CD4-positive, CD25-positive, alpha-beta regulatory T cell (primary cell): ENCODE measurements around the gene TMEM40. TPM values are rescaled to one million over a fixed set of nuclear protein-coding genes. Genes with fewer than 3 reads are reported as not detected.
"Not testable (repeated sequence)": the region's sequence is repeated elsewhere in the genome, so short reads cannot be mapped to it uniquely, and the experiment has no call there.

Experiments used
- ATAC-seq, 2 donors: fragments of 150-1000 bp; cut with Tn5 transposase; one replicate each; pipeline ENCODE4 v1.10.0; 2021; ENCODE audit warnings: low read depth in 2 of 2, moderate number of reproducible peaks in 2 of 2, moderate library complexity in 1 of 2
- DNase-seq, 3 donors: peaks; one replicate each; pipeline versions ENCODE4 v3.0.0 to v3.0.0-alpha.2; 2012 to 2022; ENCODE audit warnings: mixed read lengths in 1 of 3
- H3K27ac ChIP-seq: one replicate; pipeline ENCODE4 v1.7.0; 2013; ENCODE audit warnings: mild to moderate bottlenecking, low read length; ENCODE audit not compliant: insufficient read depth, poor library complexity, severe bottlenecking
- H3K27me3 ChIP-seq: one replicate; pipeline ENCODE4 v1.7.0; 2013; ENCODE audit warnings: low read length; ENCODE audit not compliant: control insufficient read depth, insufficient read depth
- H3K36me3 ChIP-seq: one replicate; pipeline ENCODE4 v1.7.0; 2013; ENCODE audit warnings: mild to moderate bottlenecking, low read length, moderate library complexity; ENCODE audit not compliant: control insufficient read depth, insufficient read depth
- H3K4me1 ChIP-seq: 2 replicates; pipeline ENCODE4 v1.7.0; 2013; ENCODE audit warnings: mild to moderate bottlenecking, low read length; ENCODE audit not compliant: insufficient read depth, control insufficient read depth, poor library complexity, severe bottlenecking
- H3K4me3 ChIP-seq: one replicate; pipeline ENCODE4 v1.7.0; 2013; ENCODE audit warnings: low read depth, mild to moderate bottlenecking, low read length, moderate library complexity
- H3K9me3 ChIP-seq, 2 experiments: 1 replicate in 1 of 2; 2 replicates in 1 of 2; pipeline ENCODE4 v1.7.0; 2013; ENCODE audit warnings: low read length in 2 of 2, mild to moderate bottlenecking in 1 of 2, moderate library complexity in 1 of 2; ENCODE audit not compliant: control insufficient read depth in 2 of 2
- H3K27ac Mint-ChIP-seq, 3 donors: one replicate each; pipeline ENCODE4 v1.8.0; 2020 to 2022; ENCODE audit warnings: mild to moderate bottlenecking in 3 of 3, mixed read lengths in 3 of 3, moderate library complexity in 2 of 3
- H3K27me3 Mint-ChIP-seq: one replicate; pipeline ENCODE4 v1.8.0; 2022; ENCODE audit warnings: mild to moderate bottlenecking, mixed read lengths
- H3K36me3 Mint-ChIP-seq: one replicate; pipeline ENCODE4 v1.8.0; 2020; ENCODE audit warnings: mixed read lengths
- H3K4me1 Mint-ChIP-seq, 4 donors: one replicate each; pipeline ENCODE4 v1.8.0; 2020 to 2022; ENCODE audit warnings: mixed read lengths in 4 of 4, mild to moderate bottlenecking in 1 of 4
- H3K4me3 Mint-ChIP-seq, 4 donors: one replicate each; pipeline ENCODE4 v1.8.0; 2020 to 2022; ENCODE audit warnings: mild to moderate bottlenecking in 4 of 4, mixed read lengths in 4 of 4, moderate library complexity in 3 of 4
- H3K9me3 Mint-ChIP-seq, 7 donors: one replicate each; pipeline ENCODE4 v1.8.0; 2020 to 2022; ENCODE audit warnings: mixed read lengths in 7 of 7, mild to moderate bottlenecking in 3 of 7, moderate library complexity in 2 of 7
- polyA plus RNA-seq, 4 donors: library from polyadenylated mRNA; unstranded; fragments of 300-500 nt; fragmentation: Illumina TruSeq; gene quantifications; one replicate each; pipeline ENCODE4 v1.2.3, GENCODE V29; 2021
- total RNA-seq: library from RNA; stranded (reverse); gene quantifications from one replicate; pipeline ENCODE4 v1.2.3, GENCODE V29; 2022

TMEM40 gene
- total and polyA plus RNA-seq, 5 donors from 2014 or later, result 4.4 TPM; not detected in 4

GRCh38 chr3:12797892-12798558, 39.0 kb upstream of the TMEM40 start:
- Mint-ChIP-seq H3K27ac (peak overlapping the region in 2 of 3 donors; percentile 6 to 36), H3K4me1 (peaks cover 0 to 16% (median 3%) of the 10 kb centered on the region in 4 donors), H3K9me3 (no peaks in the 10 kb centered on the region), H3K36me3 (no peaks in the 10 kb centered on the region), H3K27me3 (peaks cover 42% of the 10 kb centered on the region), H3K4me3 (peak overlapping the region; percentile 16 to 70 (median 44))
- DNase-seq (no peak), ATAC-seq (no peak)
- Histone ChIP-seq H3K27ac (no peak overlapping the region), H3K9me3 (no peaks in the 10 kb centered on the region), H3K4me1 (no peaks in the 10 kb centered on the region), H3K27me3 (peaks cover 2% of the 10 kb centered on the region), H3K36me3 (no peaks in the 10 kb centered on the region), H3K4me3 (no peak overlapping the region)

- peak overlapping the region in 1 of 3 donors; percentile 36 for H3K27ac Mint-ChIP-seq
Observed at GRCh38 chr3:12797124-12797891, 38.2 kb upstream of the TMEM40 start.

GRCh38 chr3:12796171-12797123, 37.4 kb upstream of the TMEM40 start, which contains the start of gene CAND2:
TSS of gene CAND2 (plus strand) at chr3:12796680. CDS start at chr3:12796721, 41 bp downstream.
- peak in 2 of 3 donors; percentile 17 to 26 for DNase-seq
- Mint-ChIP-seq H3K27ac (peak within 1 kb of the TSS in 2 of 3 donors; percentile 87 to 91), H3K4me3 (peak within 1 kb of the TSS; percentile 68 to 87 (median 80)), H3K9me3 (no peaks in the 10 kb centered on the region), H3K27me3 (peaks cover 42% of the 10 kb centered on the region), H3K4me1 (peaks cover 0 to 16% (median 3%) of the 10 kb centered on the region in 4 donors), H3K36me3 (no peaks in the 10 kb centered on the region)
- Histone ChIP-seq H3K4me3 (no peak within 1 kb of the TSS), H3K27me3 (peaks cover 2% of the 10 kb centered on the region), H3K36me3 (no peaks in the 10 kb centered on the region), H3K9me3 (no peaks in the 10 kb centered on the region), H3K4me1 (no peaks in the 10 kb centered on the region), H3K27ac (peak within 1 kb of the TSS; percentile 23)
- peak; percentile 58 to 60 for ATAC-seq

More at GRCh38 chr3:12797124-12797891, 38.2 kb upstream of the TMEM40 start:
- Histone ChIP-seq H3K36me3 (no peaks in the 10 kb centered on the region), H3K27ac (peak overlapping the region; percentile 23), H3K4me3 (no peak overlapping the region), H3K27me3 (peaks cover 2% of the 10 kb centered on the region), H3K9me3 (no peaks in the 10 kb centered on the region), H3K4me1 (no peaks in the 10 kb centered on the region)
- H3K4me1 Mint-ChIP-seq, result peaks cover 0 to 16% (median 3%) of the 10 kb centered on the region in 4 donors
- no peaks in the 10 kb centered on the region for H3K9me3 Mint-ChIP-seq
- no peaks in the 10 kb centered on the region for H3K36me3 Mint-ChIP-seq
- ATAC-seq (no peak), DNase-seq (no peak)
- peak overlapping the region in 3 of 4 donors; percentile 16 to 87 (median 70) for H3K4me3 Mint-ChIP-seq
- H3K27me3 Mint-ChIP-seq, result peaks cover 42% of the 10 kb centered on the region

- Histone ChIP-seq H3K9me3 (no peaks in the 10 kb centered on the region), H3K27me3 (peaks cover 2% of the 10 kb centered on the region), H3K4me1 (no peaks in the 10 kb centered on the region), H3K4me3 (no peak overlapping the region), H3K27ac (no peak overlapping the region), H3K36me3 (no peaks in the 10 kb centered on the region)
- ATAC-seq (no peak), DNase-seq (no peak)
- H3K4me1 Mint-ChIP-seq, result peaks cover 0 to 16% (median 3%) of the 10 kb centered on the region in 4 donors
- no peaks in the 10 kb centered on the region for H3K36me3 Mint-ChIP-seq
- no peak overlapping the region for H3K27ac Mint-ChIP-seq
- peaks cover 43% of the 10 kb centered on the region for H3K27me3 Mint-ChIP-seq
- H3K4me3 Mint-ChIP-seq, result no peak overlapping the region
- no peaks in the 10 kb centered on the region for H3K9me3 Mint-ChIP-seq
Observed at GRCh38 chr3:12793701-12794100, 34.6 kb upstream of the TMEM40 start.

GRCh38 chr3:12791430-12791829, 32.4 kb upstream of the TMEM40 start:
- DNase-seq (no peak), ATAC-seq (no peak)
- Histone ChIP-seq H3K9me3 (no peaks in the 10 kb centered on the region), H3K36me3 (no peaks in the 10 kb centered on the region), H3K27ac (no peak overlapping the region), H3K4me1 (no peaks in the 10 kb centered on the region), H3K27me3 (peaks cover 2% of the 10 kb centered on the region), H3K4me3 (no peak overlapping the region)
- Mint-ChIP-seq H3K9me3 (no peaks in the 10 kb centered on the region), H3K27me3 (peaks cover 30% of the 10 kb centered on the region), H3K4me3 (no peak overlapping the region), H3K4me1 (peaks cover 0 to 6% (median 0%) of the 10 kb centered on the region in 4 donors), H3K27ac (peak overlapping the region in 1 of 3 donors; percentile 59), H3K36me3 (no peaks in the 10 kb centered on the region)

GRCh38 chr3:12787967-12788690, 29.1 kb upstream of the TMEM40 start:
- not testable (repeated sequence) for H3K4me3 ChIP-seq, H3K27me3 ChIP-seq, H3K9me3 Mint-ChIP-seq, H3K27ac Mint-ChIP-seq, H3K4me1 Mint-ChIP-seq, H3K36me3 ChIP-seq, H3K9me3 ChIP-seq, H3K4me1 ChIP-seq, ATAC-seq, H3K36me3 Mint-ChIP-seq, H3K27ac ChIP-seq, DNase-seq
- H3K4me3 Mint-ChIP-seq, result peak overlapping the region in 1 of 4 donors; percentile 54
- H3K27me3 Mint-ChIP-seq, result peaks cover 30% of the 10 kb centered on the region

- not testable (repeated sequence) for H3K36me3 Mint-ChIP-seq, H3K27me3 ChIP-seq, ATAC-seq, H3K9me3 ChIP-seq, H3K27ac ChIP-seq, H3K27ac Mint-ChIP-seq, H3K4me3 Mint-ChIP-seq, H3K4me1 Mint-ChIP-seq, H3K4me1 ChIP-seq, H3K9me3 Mint-ChIP-seq, H3K36me3 ChIP-seq, H3K4me3 ChIP-seq
- peak; percentile 31 to 58 (median 40) for DNase-seq
- H3K27me3 Mint-ChIP-seq, result peaks cover 35% of the 10 kb centered on the region
Observed at GRCh38 chr3:12787346-12787745, 28.3 kb upstream of the TMEM40 start.
